DND-41 (cell line): ENCODE measurements around the gene FOXN3.
A peak's percentile ranks its signal among the peaks of the same experiment; 100 is the strongest.

Experiments
- ATAC-seq: fragments of 200-7000 bp; cut with Tn5 transposase; 3 replicates; pipeline ENCODE4 v1.9.1; 2021; ENCODE audit warnings: low read depth; ENCODE audit not compliant: insufficient read depth
- DNase-seq: peaks from one replicate; pipeline ENCODE4 v3.0.0-alpha.2; 2020
- H2AFZ ChIP-seq: 2 replicates; pipeline ENCODE4 v1.6.0; 2012; ENCODE audit warnings: low read depth, low read length
- H3K27ac ChIP-seq: 2 replicates; pipeline ENCODE4 v1.5.1; 2012; ENCODE audit warnings: low read length, inconsistent platforms
- H3K27me3 ChIP-seq: fragments of 200-600 bp; sonication (generic); 2 replicates; pipeline ENCODE4 v1.6.0; 2012; ENCODE audit warnings: low read length, mild to moderate bottlenecking, inconsistent platforms; ENCODE audit not compliant: insufficient read depth, poor library complexity
- H3K36me3 ChIP-seq: 2 replicates; pipeline ENCODE4 v1.5.1; 2012; ENCODE audit warnings: low read length, inconsistent platforms; ENCODE audit not compliant: insufficient read depth
- H3K4me1 ChIP-seq: 2 replicates; pipeline ENCODE4 v1.5.1; 2012; ENCODE audit warnings: mild to moderate bottlenecking, low read length; ENCODE audit not compliant: insufficient read depth
- H3K4me2 ChIP-seq: 2 replicates; pipeline ENCODE4 v1.6.0; 2012; ENCODE audit warnings: mild to moderate bottlenecking, moderate library complexity, low read length, inconsistent platforms; ENCODE audit not compliant: insufficient read depth
- H3K4me3 ChIP-seq, 2 experiments: fragments of 200-600 bp in 1 of 2; shearing (Covaris generic) in 1 of 2; 2 replicates each; pipeline ENCODE4 v1.5.1; 2012 to 2016; ENCODE audit warnings: inconsistent platforms in 2 of 2, low read length in 2 of 2, mild to moderate bottlenecking in 2 of 2, low read depth in 1 of 2, moderate library complexity in 1 of 2
- H3K79me2 ChIP-seq: 2 replicates; pipeline ENCODE4 v1.6.0; 2012; ENCODE audit warnings: low read length, inconsistent platforms; ENCODE audit not compliant: insufficient read depth
- H3K9ac ChIP-seq: 2 replicates; pipeline ENCODE4 v1.6.0; 2012; ENCODE audit warnings: low read depth, mild to moderate bottlenecking, inconsistent platforms, low read length, moderate library complexity
- H3K9me3 ChIP-seq: 2 replicates; pipeline ENCODE4 v1.5.1; 2012; ENCODE audit warnings: low read length, moderate library complexity, mild to moderate bottlenecking, inconsistent platforms; ENCODE audit not compliant: insufficient read depth, severe bottlenecking
- H4K20me1 ChIP-seq: 2 replicates; pipeline ENCODE4 v1.6.0; 2012; ENCODE audit warnings: low read length; ENCODE audit not compliant: insufficient read depth
- EZH2 ChIP-seq: IDR thresholded peaks from 3 replicates; pipeline ENCODE4 v1.6.1; 2012; ENCODE audit warnings: borderline replicate concordance, low read depth, mild to moderate bottlenecking, moderate library complexity, low read length, inconsistent platforms; ENCODE audit not compliant: severe bottlenecking
- TF ChIP-seq, protein P1 (sequence below): IDR thresholded peaks from 2 replicates; pipeline ENCODE4 v1.5.1; 2012; ENCODE audit warnings: borderline replicate concordance, low read length, moderate library complexity, mild to moderate bottlenecking; ENCODE audit not compliant: poor library complexity, severe bottlenecking; ENCODE audit errors: extremely low read depth

Gene FOXN3

DNA sequence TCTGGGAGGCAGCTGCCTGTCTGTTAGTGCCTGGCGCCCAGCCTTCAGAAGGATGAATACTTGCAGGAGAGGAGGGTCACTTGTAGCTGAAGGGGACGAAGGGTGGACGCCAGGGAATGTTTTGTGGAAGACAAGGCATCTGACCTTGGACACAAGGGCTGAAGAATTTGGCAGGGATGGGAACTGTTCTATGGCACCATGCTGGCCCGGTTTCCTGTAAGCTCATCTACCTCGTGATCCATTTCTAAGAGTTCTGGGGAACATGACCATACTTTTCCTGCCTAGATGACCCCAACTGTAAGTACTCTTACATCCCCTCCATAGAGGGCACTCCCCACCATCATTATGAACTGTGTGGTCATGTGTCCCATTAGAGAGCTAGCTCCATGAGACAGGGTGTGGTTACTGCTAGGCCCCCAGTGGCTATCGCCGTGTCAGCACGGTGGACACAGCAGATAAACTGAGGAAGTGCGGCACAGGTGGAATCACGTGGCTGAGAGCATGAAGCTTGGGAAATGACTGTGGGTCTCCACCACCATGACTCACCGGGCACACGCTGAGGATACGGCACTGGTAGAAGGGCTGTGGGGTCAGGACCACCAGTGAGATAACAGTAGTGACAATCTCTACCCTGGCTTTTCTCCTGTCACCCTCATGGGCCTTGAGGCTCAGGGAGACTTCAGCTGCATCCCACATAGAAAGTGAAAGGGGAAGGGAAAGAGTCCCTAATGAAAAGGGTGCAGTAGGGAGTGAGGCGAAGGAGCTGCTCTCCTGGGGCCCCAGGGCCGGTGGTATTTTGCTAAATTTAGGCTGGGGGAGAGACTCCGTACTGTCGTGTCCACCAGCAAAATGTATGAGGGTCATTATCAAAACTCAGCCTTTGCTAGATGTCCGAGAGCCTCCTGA, 252.6 kb downstream of the FOXN3 start:
- H3K36me3 ChIP-seq = peaks cover 76% of the 10 kb centered on the region
- peaks cover 5% of the 10 kb centered on the region; the same call in 1 of the 2 replicates for H4K20me1 ChIP-seq
- no peaks in the 10 kb centered on the region for H3K4me1 ChIP-seq
- H2AFZ ChIP-seq = no peak overlapping the region
- H3K79me2 ChIP-seq = no peaks in the 10 kb centered on the region
- no peaks in the 10 kb centered on the region for H3K27me3 ChIP-seq
- no peak for TF ChIP-seq EZH2
- TF ChIP-seq, protein P1, sequence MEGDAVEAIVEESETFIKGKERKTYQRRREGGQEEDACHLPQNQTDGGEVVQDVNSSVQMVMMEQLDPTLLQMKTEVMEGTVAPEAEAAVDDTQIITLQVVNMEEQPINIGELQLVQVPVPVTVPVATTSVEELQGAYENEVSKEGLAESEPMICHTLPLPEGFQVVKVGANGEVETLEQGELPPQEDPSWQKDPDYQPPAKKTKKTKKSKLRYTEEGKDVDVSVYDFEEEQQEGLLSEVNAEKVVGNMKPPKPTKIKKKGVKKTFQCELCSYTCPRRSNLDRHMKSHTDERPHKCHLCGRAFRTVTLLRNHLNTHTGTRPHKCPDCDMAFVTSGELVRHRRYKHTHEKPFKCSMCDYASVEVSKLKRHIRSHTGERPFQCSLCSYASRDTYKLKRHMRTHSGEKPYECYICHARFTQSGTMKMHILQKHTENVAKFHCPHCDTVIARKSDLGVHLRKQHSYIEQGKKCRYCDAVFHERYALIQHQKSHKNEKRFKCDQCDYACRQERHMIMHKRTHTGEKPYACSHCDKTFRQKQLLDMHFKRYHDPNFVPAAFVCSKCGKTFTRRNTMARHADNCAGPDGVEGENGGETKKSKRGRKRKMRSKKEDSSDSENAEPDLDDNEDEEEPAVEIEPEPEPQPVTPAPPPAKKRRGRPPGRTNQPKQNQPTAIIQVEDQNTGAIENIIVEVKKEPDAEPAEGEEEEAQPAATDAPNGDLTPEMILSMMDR = no peak
- H3K9ac ChIP-seq = no peak overlapping the region
- ATAC-seq = no peak
- no peak overlapping the region for H3K4me3 ChIP-seq
- H3K27ac ChIP-seq = peak overlapping the region; percentile 28; the same call in 1 of the 2 replicates
- no peak overlapping the region for H3K4me2 ChIP-seq
- no peaks in the 10 kb centered on the region for H3K9me3 ChIP-seq
- no peak for DNase-seq

DNA sequence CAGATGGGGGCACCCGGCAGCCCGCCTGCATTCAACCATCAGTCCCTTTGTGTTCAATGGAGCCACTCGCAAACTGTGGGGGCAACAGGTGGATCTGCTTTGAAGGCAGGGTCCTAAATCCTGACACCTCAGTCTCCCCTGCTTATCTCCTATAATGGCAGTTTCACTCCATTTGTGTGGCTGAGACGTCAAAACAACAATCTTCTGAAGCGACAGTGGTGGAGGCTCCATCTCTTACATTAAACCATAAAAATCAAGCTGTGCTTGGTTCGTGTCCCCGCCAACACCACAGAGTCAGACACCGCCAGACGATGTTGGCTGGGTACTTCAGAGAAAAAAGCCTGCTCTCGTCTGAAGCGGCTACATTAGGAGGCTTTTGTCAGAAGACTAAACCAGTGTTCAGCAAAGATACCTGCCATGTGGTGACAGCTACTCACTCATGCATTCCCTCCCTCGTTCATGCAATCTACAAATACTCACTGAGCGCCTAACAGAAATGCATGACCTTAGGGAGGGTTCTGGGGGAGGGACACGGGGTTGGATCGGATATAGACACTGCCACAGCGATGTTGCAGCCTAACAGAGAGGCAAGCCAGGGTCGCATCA, 253.9 kb downstream of the FOXN3 start:
- no peaks in the 10 kb centered on the region for H3K27me3 ChIP-seq
- H4K20me1 ChIP-seq = peaks cover 5% of the 10 kb centered on the region; the same call in 1 of the 2 replicates
- no peak overlapping the region for H3K9ac ChIP-seq
- no peaks in the 10 kb centered on the region for H3K79me2 ChIP-seq
- H3K4me2 ChIP-seq = no peak overlapping the region
- no peak overlapping the region for H2AFZ ChIP-seq
- peaks cover 76% of the 10 kb centered on the region for H3K36me3 ChIP-seq
- H3K4me3 ChIP-seq = no peak overlapping the region
- no peaks in the 10 kb centered on the region for H3K4me1 ChIP-seq
- no peak for TF ChIP-seq EZH2
- TF ChIP-seq, protein P1 = no peak
- no peaks in the 10 kb centered on the region for H3K9me3 ChIP-seq
- H3K27ac ChIP-seq = no peak overlapping the region
- no peak for DNase-seq
- ATAC-seq = no peak

DNA sequence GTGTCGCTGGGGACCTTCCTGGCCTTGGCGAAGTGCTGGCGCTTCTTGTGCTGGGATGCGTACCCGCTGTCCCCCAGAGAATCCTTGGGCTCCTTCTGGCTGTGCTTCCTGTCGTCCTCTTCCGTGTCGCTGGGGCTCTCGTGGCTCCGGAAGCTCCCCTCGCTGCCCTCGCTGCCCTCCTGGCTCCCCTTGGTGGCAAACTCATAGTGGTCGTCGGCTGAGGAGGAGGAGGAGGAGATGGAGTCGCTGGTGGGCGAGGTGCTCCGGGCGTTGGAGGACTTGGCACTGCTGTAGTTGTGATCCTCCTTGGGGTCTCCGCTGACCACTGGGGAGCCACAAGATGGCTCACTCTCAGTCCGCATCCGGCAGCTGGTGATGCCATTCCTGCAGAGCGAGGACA, 254.4 kb downstream of the FOXN3 start:
- DNase-seq (no peak), ATAC-seq (no peak)
- Histone ChIP-seq H3K4me3 (no peak overlapping the region), H3K4me2 (no peak overlapping the region), H3K27ac (no peak overlapping the region), H2AFZ (no peak overlapping the region), H3K79me2 (no peaks in the 10 kb centered on the region), H4K20me1 (peaks cover 5% of the 10 kb centered on the region; the same call in 1 of the 2 replicates), H3K27me3 (no peaks in the 10 kb centered on the region), H3K4me1 (no peaks in the 10 kb centered on the region), H3K36me3 (peaks cover 76% of the 10 kb centered on the region), H3K9me3 (no peaks in the 10 kb centered on the region), H3K9ac (no peak overlapping the region)
- TF ChIP-seq, protein P1 = no peak
- TF ChIP-seq EZH2 = no peak
